ENCODE measurements around the gene KRTAP5-7.

DNA sequence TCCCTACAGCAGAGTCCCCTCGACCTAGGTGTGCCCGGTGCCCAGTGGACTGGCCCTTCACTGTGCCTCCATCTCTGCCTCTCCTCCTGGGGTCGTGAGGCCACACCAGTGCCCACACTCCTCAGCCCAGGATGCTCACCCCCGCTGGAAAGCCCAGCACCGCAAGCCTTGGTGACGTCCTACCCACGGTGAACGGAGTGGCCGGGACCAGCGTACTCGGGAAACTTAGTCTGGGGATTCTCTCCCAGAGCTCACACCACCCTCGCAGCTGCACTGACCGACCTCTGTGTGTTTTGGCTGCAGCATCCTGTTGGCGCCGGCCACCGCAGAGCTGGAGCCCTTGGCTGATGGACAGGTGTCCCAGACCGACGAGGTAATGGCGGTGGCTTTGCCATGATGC, 35.5 kb upstream of the KRTAP5-7 start:
- TF ChIP-seq ATAD3A (CRISPR knock-in tag; IDR thresholded peaks at IDR 0.05), result no peak
- TF ChIP-seq YEATS2 (CRISPR knock-in tag; IDR thresholded peaks at IDR 0.05; ENCODE audit: borderline replicate concordance), result no peak
- TF ChIP-seq, protein P1, sequence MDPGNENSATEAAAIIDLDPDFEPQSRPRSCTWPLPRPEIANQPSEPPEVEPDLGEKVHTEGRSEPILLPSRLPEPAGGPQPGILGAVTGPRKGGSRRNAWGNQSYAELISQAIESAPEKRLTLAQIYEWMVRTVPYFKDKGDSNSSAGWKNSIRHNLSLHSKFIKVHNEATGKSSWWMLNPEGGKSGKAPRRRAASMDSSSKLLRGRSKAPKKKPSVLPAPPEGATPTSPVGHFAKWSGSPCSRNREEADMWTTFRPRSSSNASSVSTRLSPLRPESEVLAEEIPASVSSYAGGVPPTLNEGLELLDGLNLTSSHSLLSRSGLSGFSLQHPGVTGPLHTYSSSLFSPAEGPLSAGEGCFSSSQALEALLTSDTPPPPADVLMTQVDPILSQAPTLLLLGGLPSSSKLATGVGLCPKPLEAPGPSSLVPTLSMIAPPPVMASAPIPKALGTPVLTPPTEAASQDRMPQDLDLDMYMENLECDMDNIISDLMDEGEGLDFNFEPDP (CRISPR knock-in tag; conservative IDR thresholded peaks at IDR 0.05), result no peak
- TF ChIP-seq HNRNPL (IDR thresholded peaks at IDR 0.05; ENCODE audit: low read depth, low read length), result no peak
- no peak for TF ChIP-seq ZNF7 (CRISPR knock-in tag; IDR thresholded peaks at IDR 0.05)
- no peak for TF ChIP-seq EP300 (IDR thresholded peaks at IDR 0.05; ENCODE audit: low read depth in 2 of 2, low read length in 2 of 2)
- TF ChIP-seq EP300 (CRISPR knock-in tag; IDR thresholded peaks at IDR 0.05; ENCODE audit: borderline replicate concordance), result no peak
- no peak for TF ChIP-seq ZNF263 (CRISPR knock-in tag; IDR thresholded peaks at IDR 0.05)
- TF ChIP-seq, protein P2, sequence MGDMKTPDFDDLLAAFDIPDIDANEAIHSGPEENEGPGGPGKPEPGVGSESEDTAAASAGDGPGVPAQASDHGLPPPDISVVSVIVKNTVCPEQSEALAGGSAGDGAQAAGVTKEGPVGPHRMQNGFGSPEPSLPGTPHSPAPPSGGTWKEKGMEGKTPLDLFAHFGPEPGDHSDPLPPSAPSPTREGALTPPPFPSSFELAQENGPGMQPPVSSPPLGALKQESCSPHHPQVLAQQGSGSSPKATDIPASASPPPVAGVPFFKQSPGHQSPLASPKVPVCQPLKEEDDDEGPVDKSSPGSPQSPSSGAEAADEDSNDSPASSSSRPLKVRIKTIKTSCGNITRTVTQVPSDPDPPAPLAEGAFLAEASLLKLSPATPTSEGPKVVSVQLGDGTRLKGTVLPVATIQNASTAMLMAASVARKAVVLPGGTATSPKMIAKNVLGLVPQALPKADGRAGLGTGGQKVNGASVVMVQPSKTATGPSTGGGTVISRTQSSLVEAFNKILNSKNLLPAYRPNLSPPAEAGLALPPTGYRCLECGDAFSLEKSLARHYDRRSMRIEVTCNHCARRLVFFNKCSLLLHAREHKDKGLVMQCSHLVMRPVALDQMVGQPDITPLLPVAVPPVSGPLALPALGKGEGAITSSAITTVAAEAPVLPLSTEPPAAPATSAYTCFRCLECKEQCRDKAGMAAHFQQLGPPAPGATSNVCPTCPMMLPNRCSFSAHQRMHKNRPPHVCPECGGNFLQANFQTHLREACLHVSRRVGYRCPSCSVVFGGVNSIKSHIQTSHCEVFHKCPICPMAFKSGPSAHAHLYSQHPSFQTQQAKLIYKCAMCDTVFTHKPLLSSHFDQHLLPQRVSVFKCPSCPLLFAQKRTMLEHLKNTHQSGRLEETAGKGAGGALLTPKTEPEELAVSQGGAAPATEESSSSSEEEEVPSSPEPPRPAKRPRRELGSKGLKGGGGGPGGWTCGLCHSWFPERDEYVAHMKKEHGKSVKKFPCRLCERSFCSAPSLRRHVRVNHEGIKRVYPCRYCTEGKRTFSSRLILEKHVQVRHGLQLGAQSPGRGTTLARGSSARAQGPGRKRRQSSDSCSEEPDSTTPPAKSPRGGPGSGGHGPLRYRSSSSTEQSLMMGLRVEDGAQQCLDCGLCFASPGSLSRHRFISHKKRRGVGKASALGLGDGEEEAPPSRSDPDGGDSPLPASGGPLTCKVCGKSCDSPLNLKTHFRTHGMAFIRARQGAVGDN (CRISPR knock-in tag; IDR thresholded peaks at IDR 0.05), result 0 out of 2 replicates have a peak, but pooled peaks have one; percentile 8
- TF ChIP-seq TBL1XR1 (IDR thresholded peaks at IDR 0.05; ENCODE audit: borderline replicate concordance, low read length, partially characterized antibody), result no peak
- TF ChIP-seq JUND (CRISPR knock-in tag; IDR thresholded peaks at IDR 0.05), result no peak
